ENCODE results near the gene HIVEP3. TPM values are rescaled to one million over a fixed set of nuclear protein-coding genes. Genes with fewer than 3 reads are reported as not detected.

HIVEP3 gene
- total and polyA plus RNA-seq, 2 of the 13 experiments (the other 11 are each of a cell fraction or from before 2014, with no cell fraction given) = 0.05 TPM; not detected in 1

DNA sequence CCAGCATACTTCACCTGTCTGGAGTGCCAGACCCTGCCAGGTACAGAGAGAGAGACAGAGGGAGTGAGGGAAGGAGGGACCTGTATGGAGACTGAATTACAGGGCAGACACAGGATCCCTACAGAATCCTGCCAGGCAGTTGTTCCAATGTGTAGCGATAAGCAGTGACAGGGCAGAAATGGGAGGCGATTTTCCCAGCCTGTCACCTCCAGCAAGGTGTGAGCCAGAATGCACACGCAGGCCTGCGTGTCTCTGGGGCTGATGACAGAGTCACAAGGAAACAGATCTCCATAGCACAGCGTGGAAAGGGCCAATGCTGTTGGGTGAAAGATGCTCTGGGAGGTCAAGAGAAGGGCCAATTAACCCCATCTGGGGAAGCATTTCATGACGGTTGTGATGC is 111.3 kb downstream of the HIVEP3 start:
- Histone ChIP-seq H3K4me2 (ENCODE audit: low read depth, low read length) (no peak overlapping the region), H3K79me2 (ENCODE audit: insufficient read depth, low read length) (no peaks in the 10 kb centered on the region), H3K9me3 (ENCODE audit: low read length) (no peaks in the 10 kb centered on the region), H3K27me3 (ENCODE audit: control insufficient read depth in 1 of 2, insufficient read depth in 2 of 2, low read length in 2 of 2) (no peaks in the 10 kb centered on the region; a peak in 1 of 5 replicates), H3K4me1 (ENCODE audit: insufficient read depth, low read length) (no peaks in the 10 kb centered on the region), H4K20me1 (ENCODE audit: insufficient read depth, low read length) (0 out of 2 replicates have a peak, but pooled peaks cover 3% of the 10 kb centered on the region), H2AFZ (ENCODE audit: low read length) (no peak overlapping the region), H3K27ac (ENCODE audit: extremely low read length, insufficient read depth, low read length) (no peak overlapping the region), H3K9ac (ENCODE audit: insufficient read depth, low read depth, low read length) (no peak overlapping the region), H3K36me3 (replicated peaks in 1 of 2; ENCODE audit: control insufficient read depth in 1 of 2, insufficient read depth in 2 of 2, low read length in 2 of 2) (no peaks in the 10 kb centered on the region), H3K4me3 (replicated peaks in 1 of 3; ENCODE audit: insufficient read depth in 1 of 3, low read depth in 2 of 3, low read length in 3 of 3) (no peak overlapping the region)
- DNase-seq (ENCODE audit: low spot score) (no peak), FAIRE-seq (no peak), ATAC-seq (no peak)
- intact Hi-C loops (cut with micrococcal nuclease; ENCODE audit: unreplicated experiment) = no loop called here
- ChIA-PET CTCF (ENCODE audit: low intra/inter-chr PET ratio, low total read pairs) (no interaction called here), POLR2A (no interaction called here)
- BruUV-seq (replicated peaks) = no TSS peak
- in situ Hi-C loops (cut with HindIII; ENCODE audit: extremely low pct_ligation_motif_present, low pct_unique_long_range_greater_than_20kb) = no loop called here
- WGBS (ENCODE audit: low lambda C conversion rate) = 25% methylated on average over 6 of the region's 6 CpGs
- TF ChIP-seq ZNF138 (CRISPR knock-in tag; IDR thresholded peaks at IDR 0.05; ENCODE audit: low read depth) = no peak
- TF ChIP-seq ZNF598 (CRISPR knock-in tag; IDR thresholded peaks at IDR 0.05; ENCODE audit: borderline replicate concordance) = no peak
- no peak for TF ChIP-seq PCBP1 (IDR thresholded peaks at IDR 0.05; ENCODE audit: borderline replicate concordance, low read depth, low read length)
- no peak for TF ChIP-seq ZNF883 (CRISPR knock-in tag; IDR thresholded peaks at IDR 0.05; ENCODE audit: not compliant biosample characterization)
- TF ChIP-seq, protein P1, sequence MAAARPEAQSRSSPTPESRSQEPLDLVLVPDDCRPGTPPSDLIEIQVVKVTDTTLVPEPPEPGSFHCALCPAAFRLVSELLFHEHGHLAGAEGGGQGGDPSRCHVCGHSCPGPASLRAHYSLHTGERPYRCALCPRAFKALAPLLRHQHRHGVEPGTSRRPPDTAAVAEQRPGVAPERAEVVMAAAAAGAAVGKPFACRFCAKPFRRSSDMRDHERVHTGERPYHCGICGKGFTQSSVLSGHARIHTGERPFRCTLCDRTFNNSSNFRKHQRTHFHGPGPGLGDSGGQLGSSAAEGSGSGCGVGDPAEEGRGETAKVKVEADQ (CRISPR knock-in tag; IDR thresholded peaks at IDR 0.05; ENCODE audit: borderline replicate concordance) = no peak
- TF ChIP-seq, protein P2, sequence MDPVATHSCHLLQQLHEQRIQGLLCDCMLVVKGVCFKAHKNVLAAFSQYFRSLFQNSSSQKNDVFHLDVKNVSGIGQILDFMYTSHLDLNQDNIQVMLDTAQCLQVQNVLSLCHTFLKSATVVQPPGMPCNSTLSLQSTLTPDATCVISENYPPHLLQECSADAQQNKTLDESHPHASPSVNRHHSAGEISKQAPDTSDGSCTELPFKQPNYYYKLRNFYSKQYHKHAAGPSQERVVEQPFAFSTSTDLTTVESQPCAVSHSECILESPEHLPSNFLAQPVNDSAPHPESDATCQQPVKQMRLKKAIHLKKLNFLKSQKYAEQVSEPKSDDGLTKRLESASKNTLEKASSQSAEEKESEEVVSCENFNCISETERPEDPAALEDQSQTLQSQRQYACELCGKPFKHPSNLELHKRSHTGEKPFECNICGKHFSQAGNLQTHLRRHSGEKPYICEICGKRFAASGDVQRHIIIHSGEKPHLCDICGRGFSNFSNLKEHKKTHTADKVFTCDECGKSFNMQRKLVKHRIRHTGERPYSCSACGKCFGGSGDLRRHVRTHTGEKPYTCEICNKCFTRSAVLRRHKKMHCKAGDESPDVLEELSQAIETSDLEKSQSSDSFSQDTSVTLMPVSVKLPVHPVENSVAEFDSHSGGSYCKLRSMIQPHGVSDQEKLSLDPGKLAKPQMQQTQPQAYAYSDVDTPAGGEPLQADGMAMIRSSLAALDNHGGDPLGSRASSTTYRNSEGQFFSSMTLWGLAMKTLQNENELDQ (CRISPR knock-in tag; IDR thresholded peaks at IDR 0.05; ENCODE audit: borderline replicate concordance) = no peak
- TF ChIP-seq, protein P3, sequence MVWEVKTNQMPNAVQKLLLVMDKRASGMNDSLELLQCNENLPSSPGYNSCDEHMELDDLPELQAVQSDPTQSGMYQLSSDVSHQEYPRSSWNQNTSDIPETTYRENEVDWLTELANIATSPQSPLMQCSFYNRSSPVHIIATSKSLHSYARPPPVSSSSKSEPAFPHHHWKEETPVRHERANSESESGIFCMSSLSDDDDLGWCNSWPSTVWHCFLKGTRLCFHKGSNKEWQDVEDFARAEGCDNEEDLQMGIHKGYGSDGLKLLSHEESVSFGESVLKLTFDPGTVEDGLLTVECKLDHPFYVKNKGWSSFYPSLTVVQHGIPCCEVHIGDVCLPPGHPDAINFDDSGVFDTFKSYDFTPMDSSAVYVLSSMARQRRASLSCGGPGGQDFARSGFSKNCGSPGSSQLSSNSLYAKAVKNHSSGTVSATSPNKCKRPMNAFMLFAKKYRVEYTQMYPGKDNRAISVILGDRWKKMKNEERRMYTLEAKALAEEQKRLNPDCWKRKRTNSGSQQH (CRISPR knock-in tag; IDR thresholded peaks at IDR 0.05; ENCODE audit: low read depth) = no peak
- no peak for TF ChIP-seq ADNP (CRISPR knock-in tag; IDR thresholded peaks at IDR 0.05)
- TF ChIP-seq SATB2 (CRISPR knock-in tag; IDR thresholded peaks at IDR 0.05) = no peak
- no peak for TF ChIP-seq MEIS2 (CRISPR knock-in tag; IDR thresholded peaks at IDR 0.05)
- TF ChIP-seq, protein P4, sequence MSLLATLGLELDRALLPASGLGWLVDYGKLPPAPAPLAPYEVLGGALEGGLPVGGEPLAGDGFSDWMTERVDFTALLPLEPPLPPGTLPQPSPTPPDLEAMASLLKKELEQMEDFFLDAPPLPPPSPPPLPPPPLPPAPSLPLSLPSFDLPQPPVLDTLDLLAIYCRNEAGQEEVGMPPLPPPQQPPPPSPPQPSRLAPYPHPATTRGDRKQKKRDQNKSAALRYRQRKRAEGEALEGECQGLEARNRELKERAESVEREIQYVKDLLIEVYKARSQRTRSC (CRISPR knock-in tag; IDR thresholded peaks at IDR 0.05; ENCODE audit: low read depth) = no peak
- no peak for TF ChIP-seq ZNF780A (CRISPR knock-in tag; IDR thresholded peaks at IDR 0.05)

All from HepG2 (cell line).